NOMO-1 (cell line): Measurements from ENCODE around the gene TFDP3.

Experiments
- DNase-seq, 2 experiments: peaks; one replicate each; lab custom pipeline; 2025; ENCODE audit not compliant: unreplicated experiment in 2 of 2; lab: John Stamatoyannopoulos, UW

The TFDP3 gene, protein sequence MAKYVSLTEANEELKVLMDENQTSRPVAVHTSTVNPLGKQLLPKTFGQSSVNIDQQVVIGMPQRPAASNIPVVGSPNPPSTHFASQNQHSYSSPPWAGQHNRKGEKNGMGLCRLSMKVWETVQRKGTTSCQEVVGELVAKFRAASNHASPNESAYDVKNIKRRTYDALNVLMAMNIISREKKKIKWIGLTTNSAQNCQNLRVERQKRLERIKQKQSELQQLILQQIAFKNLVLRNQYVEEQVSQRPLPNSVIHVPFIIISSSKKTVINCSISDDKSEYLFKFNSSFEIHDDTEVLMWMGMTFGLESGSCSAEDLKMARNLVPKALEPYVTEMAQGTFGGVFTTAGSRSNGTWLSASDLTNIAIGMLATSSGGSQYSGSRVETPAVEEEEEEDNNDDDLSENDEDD

DNA sequence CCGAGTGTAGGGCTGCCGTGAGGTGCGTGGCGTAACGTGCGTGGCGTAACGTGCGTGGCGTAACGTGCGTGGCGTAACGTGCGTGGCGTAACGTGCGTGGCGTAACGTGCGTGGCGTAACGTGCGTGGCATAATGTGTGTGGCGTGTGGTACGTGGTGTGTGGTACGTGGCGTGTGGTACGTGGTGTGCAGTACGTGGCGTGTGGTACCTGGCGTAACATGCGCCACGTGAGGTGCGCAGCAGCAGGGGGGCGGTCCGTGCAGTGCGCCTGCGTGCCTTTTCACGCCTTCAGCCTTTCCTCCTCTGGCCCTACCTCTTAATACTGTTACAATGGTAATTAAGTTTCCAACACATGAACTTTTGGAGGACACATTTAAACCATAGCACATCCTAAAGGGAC lies at the start of gene TFDP3:
Gene TFDP3, minus strand, starts transcription at position 26 of the 400 bp plus-strand sequence. CDS start 95 bp downstream, outside the sequence.
- DNase-seq, result no peak

GRCh38 chrX:133267621-133268020 lies 49.5 kb upstream of the TFDP3 start:
- DNase-seq, result peak in 1 of 2 experiments; percentile 10

GRCh38 chrX:133265331-133265730 lies 47.2 kb upstream of the TFDP3 start:
- DNase-seq, result no peak

DNA sequence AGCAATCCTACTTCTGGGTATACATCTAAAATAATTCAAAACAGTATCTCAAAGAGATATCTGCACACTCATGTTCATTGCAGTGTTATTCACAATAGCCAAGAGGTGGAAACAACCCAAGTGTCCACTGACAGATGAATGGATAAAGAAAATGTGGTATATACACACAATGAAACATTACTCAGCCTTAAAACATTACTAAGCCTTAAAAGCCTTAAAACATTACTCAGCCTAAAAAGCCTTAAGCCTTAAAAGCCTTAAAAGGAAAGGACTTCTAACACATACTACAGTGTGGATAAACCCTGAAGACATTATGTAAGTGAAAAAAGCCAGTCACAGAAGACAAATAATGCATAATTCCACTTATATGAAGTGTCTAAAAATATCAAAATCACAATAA lies 40.3 kb upstream of the TFDP3 start:
- DNase-seq, result no peak

- DNase-seq, result no peak
Measured at GRCh38 chrX:133254666-133255065, 36.5 kb upstream of the TFDP3 start.

- DNase-seq, result no peak
Measured at GRCh38 chrX:133251204-133251603, 33.0 kb upstream of the TFDP3 start.

DNA sequence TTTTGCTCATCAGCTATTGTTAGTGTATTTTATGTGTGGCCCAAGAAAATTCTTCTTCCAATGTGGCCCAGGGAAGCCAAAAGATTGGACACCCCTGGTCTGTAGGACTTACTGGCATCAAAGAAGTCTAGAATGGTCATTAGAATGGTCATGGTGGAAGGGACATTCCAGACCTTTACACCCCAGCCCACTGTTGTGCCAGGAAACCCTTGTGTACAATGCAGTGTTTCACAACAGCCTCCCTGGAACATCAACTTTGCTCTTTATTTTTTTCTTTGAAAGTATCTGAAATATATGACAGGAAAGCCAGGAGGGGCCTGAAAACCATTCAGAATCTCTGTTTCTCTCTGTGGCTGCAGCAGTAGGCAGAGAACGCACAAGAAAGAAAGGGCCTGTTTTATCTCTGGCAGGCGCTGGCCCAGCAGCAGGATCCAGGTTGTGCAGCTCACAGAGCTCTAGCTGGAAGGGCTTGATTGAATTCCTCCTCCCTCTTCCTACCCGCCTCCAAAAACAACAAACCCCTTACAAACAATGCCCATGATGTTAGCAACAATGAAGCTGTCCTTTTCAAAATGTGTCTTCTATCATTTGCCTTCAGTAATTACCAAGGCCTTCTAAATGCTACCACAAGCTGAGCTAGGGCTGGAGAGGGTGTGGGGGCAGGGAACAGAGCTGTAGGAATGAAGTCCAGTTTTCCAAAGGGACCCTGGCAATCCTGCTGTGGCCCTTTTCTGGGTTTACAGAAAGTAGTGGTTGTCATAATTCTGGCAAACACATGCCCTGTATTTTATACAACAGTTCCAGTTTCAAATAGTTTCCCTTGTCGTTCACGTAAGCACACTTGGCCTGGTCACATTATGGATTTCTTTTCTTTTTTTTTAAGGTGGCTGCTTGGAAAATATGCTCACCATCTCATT lies 32.3 kb upstream of the TFDP3 start:
- no peak for DNase-seq

DNA sequence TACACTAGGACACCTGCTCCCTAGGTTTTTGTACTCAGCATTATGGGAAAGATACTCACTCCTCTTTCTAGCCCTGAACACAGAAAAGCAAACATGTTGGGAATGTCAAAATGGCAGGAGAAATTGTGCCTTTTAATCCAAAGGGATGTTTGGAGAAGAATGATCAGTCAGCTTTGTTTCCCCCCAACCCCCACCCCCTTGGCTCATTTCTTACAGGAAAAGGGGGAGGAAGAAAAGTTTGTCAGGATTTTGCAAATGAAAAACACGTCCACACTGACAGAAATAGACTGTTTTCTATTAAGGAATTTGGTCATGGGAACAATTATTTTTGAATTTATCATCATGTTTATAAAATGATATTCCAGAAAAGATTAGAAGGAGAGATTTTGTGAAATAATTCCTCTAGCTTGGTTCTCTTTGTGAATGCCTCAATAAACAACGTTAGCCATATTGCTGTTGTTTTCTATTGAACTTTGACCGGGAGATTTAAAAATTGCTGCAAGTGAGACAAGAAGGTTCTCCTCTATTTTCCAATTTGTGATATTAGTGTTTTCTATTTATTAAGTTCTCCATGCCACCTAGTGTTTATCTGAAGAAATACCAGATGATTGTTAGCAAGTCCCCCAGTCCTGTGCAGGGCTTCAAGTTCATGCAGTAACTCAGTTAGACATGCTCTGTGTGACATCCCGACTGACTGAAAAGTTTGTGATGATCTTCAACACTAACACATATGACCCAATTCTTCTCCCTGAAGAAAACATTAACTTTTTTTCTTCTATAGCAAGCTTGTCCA lies 31.3 kb upstream of the TFDP3 start:
- no peak for DNase-seq

- DNase-seq, result no peak
Measured at GRCh38 chrX:133248177-133248576, 30.0 kb upstream of the TFDP3 start.

- no peak for DNase-seq
Measured at GRCh38 chrX:133246921-133247320, 28.8 kb upstream of the TFDP3 start.

DNA sequence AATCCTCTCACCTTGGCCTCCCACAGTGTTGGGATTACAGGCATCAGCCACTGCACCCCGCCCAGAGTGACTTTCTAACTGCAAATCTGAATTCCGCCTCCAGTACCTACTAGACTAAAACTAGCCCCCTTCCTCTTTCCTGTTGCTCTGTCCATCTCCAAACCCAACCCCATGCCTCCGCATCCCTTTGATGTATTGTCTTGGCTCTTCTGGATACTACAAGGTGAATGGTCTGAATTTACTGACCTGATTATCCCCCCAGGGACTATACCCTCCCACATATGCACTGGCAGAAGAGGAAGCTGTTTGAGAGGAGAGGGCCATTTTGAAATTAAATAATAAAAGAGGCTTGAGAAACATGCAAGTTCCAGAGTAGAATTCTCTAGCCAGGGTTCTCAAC lies 17.7 kb upstream of the TFDP3 start:
- no peak for DNase-seq

GRCh38 chrX:133232331-133232730 lies 14.2 kb upstream of the TFDP3 start:
- DNase-seq, result no peak

- no peak for DNase-seq
Measured at GRCh38 chrX:133229361-133229760, 11.2 kb upstream of the TFDP3 start.

DNA sequence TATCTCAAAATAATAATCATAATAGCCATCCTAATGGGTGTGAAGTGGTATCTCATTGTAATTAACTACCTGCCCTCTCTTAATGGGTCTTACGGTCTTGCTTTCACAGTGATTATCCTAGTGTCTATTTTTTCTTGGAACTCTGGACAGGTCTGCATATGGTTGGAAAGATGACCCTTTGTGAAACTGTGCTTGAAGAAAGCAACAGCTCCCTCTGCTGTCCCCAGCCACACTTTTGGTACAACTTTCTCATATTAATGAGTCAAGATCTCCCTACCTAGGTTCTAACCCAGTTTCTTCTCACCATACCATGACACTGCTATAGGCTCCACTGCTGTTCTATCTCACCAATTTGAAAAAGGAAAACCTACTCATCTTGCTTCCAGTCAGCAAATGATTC lies 2.4 kb downstream of the TFDP3 start:
- DNase-seq, result no peak

DNA sequence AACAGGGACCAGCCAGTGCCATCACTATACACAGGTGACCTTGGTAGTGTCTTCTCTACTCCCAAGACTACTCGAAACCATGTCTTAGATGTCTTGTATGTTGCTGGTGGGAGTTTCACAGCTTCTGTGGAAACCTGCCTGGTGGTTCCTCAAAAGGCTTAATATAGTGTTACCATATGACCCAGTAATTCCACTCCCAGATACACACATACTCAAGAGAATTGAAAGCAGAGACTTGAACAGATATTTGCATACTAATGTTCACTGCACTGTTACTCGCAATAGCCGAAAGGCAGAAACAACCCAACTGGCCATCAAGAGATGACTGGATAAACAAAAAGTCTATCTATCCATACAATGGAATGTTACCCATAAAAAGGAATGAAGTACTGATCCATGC lies 3.1 kb downstream of the TFDP3 start:
- no peak for DNase-seq

GRCh38 chrX:133214301-133214700 lies 3.9 kb downstream of the TFDP3 start:
- no peak for DNase-seq

GRCh38 chrX:133213117-133213516 lies 5.0 kb downstream of the TFDP3 start:
- DNase-seq, result no peak

DNA sequence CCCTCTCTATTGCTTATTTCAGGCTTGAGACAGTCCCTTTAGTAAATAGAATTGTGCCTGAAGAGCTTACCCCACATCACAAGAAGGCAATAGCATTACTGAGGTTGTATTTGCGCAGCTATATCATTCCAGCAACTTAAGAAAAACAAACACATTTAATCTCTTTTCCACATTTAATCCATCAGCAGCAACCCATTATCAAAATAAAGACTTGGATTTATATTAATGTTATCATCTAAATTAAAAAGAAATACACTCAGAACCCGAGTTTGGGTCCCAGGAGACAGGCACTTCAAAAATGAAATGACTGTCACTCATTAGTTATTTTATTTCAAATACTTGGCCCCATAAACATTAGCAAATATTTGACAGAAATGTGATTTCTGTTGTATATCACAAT lies 10.4 kb downstream of the TFDP3 start:
- no peak for DNase-seq

GRCh38 chrX:133191739-133192039 lies 26.5 kb downstream of the TFDP3 start:
- no peak for DNase-seq

GRCh38 chrX:133190877-133191738 lies 27.0 kb downstream of the TFDP3 start:
- DNase-seq, result no peak
